ENCODE data around the gene EPHB2.

GRCh38 chr1:22883406-22883805 is 172.8 kb downstream of the EPHB2 start:
- TF ChIP-seq FOXP2 (optimal IDR thresholded peaks at IDR 0.05; ENCODE audit: control extremely low read depth, extremely low read length, insufficient read depth) (no peak), EZH2 (IDR thresholded peaks at IDR 0.05) (no peak), POLR2AphosphoS5 (IDR thresholded peaks at IDR 0.05; ENCODE audit: borderline replicate concordance, low read depth, low read length) (no peak)

All from SK-N-MC (cell line).